HEK293 (cell line): ENCODE data around the gene TTC39A.

Experiments
- CTCF ChIP-seq: fragments of 450-650 bp; formaldehyde crosslinking; IDR thresholded peaks from 2 replicates; pipeline ENCODE4 v1.5.1; 2016; ENCODE audit warnings: missing biosample characterization, missing genetic modification characterization
- MYNN ChIP-seq: fragments of 450-650 bp; formaldehyde crosslinking; IDR thresholded peaks from 2 replicates; pipeline ENCODE4 v1.5.1; 2016; ENCODE audit warnings: missing biosample characterization, missing genetic modification characterization, borderline replicate concordance
- PRDM10 ChIP-seq: fragments of 450-650 bp; formaldehyde crosslinking; IDR thresholded peaks from 2 replicates; pipeline ENCODE4 v1.5.1; 2016; ENCODE audit warnings: missing biosample characterization, missing genetic modification characterization
- PRDM6 ChIP-seq: fragments of 450-650 bp; formaldehyde crosslinking; IDR thresholded peaks from 2 replicates; pipeline ENCODE4 v1.5.1; 2017; ENCODE audit warnings: missing biosample characterization, missing genetic modification characterization
- REPIN1 ChIP-seq: fragments of 450-650 bp; formaldehyde crosslinking; IDR thresholded peaks from 2 replicates; pipeline ENCODE4 v1.5.1; 2017; ENCODE audit warnings: missing biosample characterization, missing genetic modification characterization, low read depth
- SALL2 ChIP-seq: fragments of 450-650 bp; formaldehyde crosslinking; IDR thresholded peaks from 2 replicates; pipeline ENCODE4 v1.5.0; 2017; ENCODE audit warnings: missing biosample characterization, mild to moderate bottlenecking, missing genetic modification characterization, borderline replicate concordance
- SP7 ChIP-seq: fragments of 450-650 bp; formaldehyde crosslinking; IDR thresholded peaks from 2 replicates; pipeline ENCODE4 v1.5.1; 2016; ENCODE audit warnings: missing biosample characterization, missing genetic modification characterization
- ZNF121 ChIP-seq: fragments of 450-650 bp; formaldehyde crosslinking; IDR thresholded peaks from 2 replicates; pipeline ENCODE4 v1.5.1; 2016; ENCODE audit warnings: missing biosample characterization, missing genetic modification characterization
- ZNF280D ChIP-seq: fragments of 450-650 bp; formaldehyde crosslinking; IDR thresholded peaks from 2 replicates; pipeline ENCODE4 v1.5.1; 2016; ENCODE audit warnings: missing biosample characterization, missing genetic modification characterization
- ZNF501 ChIP-seq: fragments of 450-650 bp; formaldehyde crosslinking; IDR thresholded peaks from 2 replicates; pipeline ENCODE4 v1.5.1; 2016; ENCODE audit warnings: missing biosample characterization, missing genetic modification characterization
- ZNF621 ChIP-seq: fragments of 450-650 bp; formaldehyde crosslinking; IDR thresholded peaks from 2 replicates; pipeline ENCODE4 v1.5.1; 2017; ENCODE audit warnings: missing biosample characterization, missing genetic modification characterization
- ZNF837 ChIP-seq: fragments of 450-650 bp; formaldehyde crosslinking; IDR thresholded peaks from 2 replicates; pipeline ENCODE4 v1.5.1; 2016; ENCODE audit warnings: missing biosample characterization, missing genetic modification characterization

GRCh38 chr1:51301844-51302162 lies 28.6 kb downstream of the TTC39A start:
- TF ChIP-seq ZNF501: no peak
- no peak for TF ChIP-seq REPIN1
- no peak for TF ChIP-seq SALL2
- TF ChIP-seq ZNF280D (tag by site-specific recombination): no peak
- no peak for TF ChIP-seq ZNF121
- no peak for TF ChIP-seq ZNF621
- TF ChIP-seq CTCF (tag by site-specific recombination): no peak
- TF ChIP-seq SP7: no peak
- no peak for TF ChIP-seq ZNF837 (tag by site-specific recombination)
- 0 out of 2 replicates have a peak, but pooled peaks have one; percentile 12 for TF ChIP-seq PRDM10
- TF ChIP-seq PRDM6 (tag by site-specific recombination): no peak
- TF ChIP-seq MYNN (tag by site-specific recombination): no peak
